Measurements from ENCODE around the gene ANP32A. TPM values are rescaled to one million over a fixed set of nuclear protein-coding genes. Genes with fewer than 3 reads are reported as not detected.

ANP32A gene
- total RNA-seq, 4 donors from 2014 or later, result 22.1 to 45.9 (median 35.3) TPM

- no peak overlapping the region for H3K4me3 ChIP-seq (ENCODE audit: low read depth, poor library complexity, severe bottlenecking)
- intact Hi-C loops (cut with DNase I; ENCODE audit: low total_unique reads), result no loop called here
- TF ChIP-seq, protein P1, sequence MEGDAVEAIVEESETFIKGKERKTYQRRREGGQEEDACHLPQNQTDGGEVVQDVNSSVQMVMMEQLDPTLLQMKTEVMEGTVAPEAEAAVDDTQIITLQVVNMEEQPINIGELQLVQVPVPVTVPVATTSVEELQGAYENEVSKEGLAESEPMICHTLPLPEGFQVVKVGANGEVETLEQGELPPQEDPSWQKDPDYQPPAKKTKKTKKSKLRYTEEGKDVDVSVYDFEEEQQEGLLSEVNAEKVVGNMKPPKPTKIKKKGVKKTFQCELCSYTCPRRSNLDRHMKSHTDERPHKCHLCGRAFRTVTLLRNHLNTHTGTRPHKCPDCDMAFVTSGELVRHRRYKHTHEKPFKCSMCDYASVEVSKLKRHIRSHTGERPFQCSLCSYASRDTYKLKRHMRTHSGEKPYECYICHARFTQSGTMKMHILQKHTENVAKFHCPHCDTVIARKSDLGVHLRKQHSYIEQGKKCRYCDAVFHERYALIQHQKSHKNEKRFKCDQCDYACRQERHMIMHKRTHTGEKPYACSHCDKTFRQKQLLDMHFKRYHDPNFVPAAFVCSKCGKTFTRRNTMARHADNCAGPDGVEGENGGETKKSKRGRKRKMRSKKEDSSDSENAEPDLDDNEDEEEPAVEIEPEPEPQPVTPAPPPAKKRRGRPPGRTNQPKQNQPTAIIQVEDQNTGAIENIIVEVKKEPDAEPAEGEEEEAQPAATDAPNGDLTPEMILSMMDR (IDR thresholded peaks at IDR 0.05), result no peak
- TF ChIP-seq POLR2A (IDR thresholded peaks at IDR 0.05), result no peak
- 95 to 98% methylated on average over 3 of the region's 3 CpGs for WGBS, 2 donors
- no peak for DNase-seq (ENCODE audit: low spot score in 2 of 2)
These were observed 77.4 kb downstream of the ANP32A start for GRCh38 chr15:68743256-68743655.

- 78 to 83% methylated on average over 6 of the region's 6 CpGs for WGBS, 2 donors
- intact Hi-C loops (cut with DNase I; ENCODE audit: low total_unique reads), result no loop called here
- no peak for DNase-seq (ENCODE audit: low spot score in 2 of 2)
- TF ChIP-seq, protein P1 (IDR thresholded peaks at IDR 0.05), result no peak
- no peak for TF ChIP-seq POLR2A (IDR thresholded peaks at IDR 0.05)
- H3K4me3 ChIP-seq (ENCODE audit: low read depth, poor library complexity, severe bottlenecking), result no peak overlapping the region
These were observed 81.2 kb downstream of the ANP32A start for GRCh38 chr15:68739390-68740080.

GRCh38 chr15:68735610-68736009 is 85.1 kb downstream of the ANP32A start:
- no peak overlapping the region for H3K4me3 ChIP-seq (ENCODE audit: low read depth, poor library complexity, severe bottlenecking)
- TF ChIP-seq POLR2A (IDR thresholded peaks at IDR 0.05), result no peak
- TF ChIP-seq, protein P1 (IDR thresholded peaks at IDR 0.05), result no peak
- intact Hi-C loops (cut with DNase I; ENCODE audit: low total_unique reads), result no loop called here
- no peak for DNase-seq (ENCODE audit: low spot score in 2 of 2)

- DNase-seq (ENCODE audit: low spot score in 2 of 2), result no peak
- no peak overlapping the region for H3K4me3 ChIP-seq (ENCODE audit: low read depth, poor library complexity, severe bottlenecking)
- TF ChIP-seq, protein P1 (IDR thresholded peaks at IDR 0.05), result no peak
- TF ChIP-seq POLR2A (IDR thresholded peaks at IDR 0.05), result no peak
- intact Hi-C loops (cut with DNase I; ENCODE audit: low total_unique reads), result no loop called here
These were observed 85.8 kb downstream of the ANP32A start for GRCh38 chr15:68734881-68735280.

GRCh38 chr15:68734352-68734751 is 86.3 kb downstream of the ANP32A start:
- intact Hi-C loops (cut with DNase I; ENCODE audit: low total_unique reads), result no loop called here
- no peak overlapping the region for H3K4me3 ChIP-seq (ENCODE audit: low read depth, poor library complexity, severe bottlenecking)
- no peak for DNase-seq (ENCODE audit: low spot score in 2 of 2)
- TF ChIP-seq POLR2A (IDR thresholded peaks at IDR 0.05), result no peak
- TF ChIP-seq, protein P1 (IDR thresholded peaks at IDR 0.05), result no peak

GRCh38 chr15:68733666-68734065 is 87.0 kb downstream of the ANP32A start:
- intact Hi-C loops (cut with DNase I; ENCODE audit: low total_unique reads), result no loop called here
- no peak for DNase-seq (ENCODE audit: low spot score in 2 of 2)
- 29 to 39% methylated on average over 6 of the region's 6 CpGs for WGBS, 2 donors
- TF ChIP-seq, protein P1 (IDR thresholded peaks at IDR 0.05), result no peak
- TF ChIP-seq POLR2A (IDR thresholded peaks at IDR 0.05), result no peak
- no peak overlapping the region for H3K4me3 ChIP-seq (ENCODE audit: low read depth, poor library complexity, severe bottlenecking)
